Colonic mucosa (tissue), 4 donors: ENCODE results near the gene SPATA2. TPM values are rescaled to one million over a fixed set of nuclear protein-coding genes. Genes with fewer than 3 reads are reported as not detected.
"Not testable (repeated sequence)": the region's sequence is repeated elsewhere in the genome, so short reads cannot be mapped to it uniquely, and the experiment has no call there.

Source experiments
- DNase-seq: peaks from one replicate; pipeline ENCODE4 v3.0.0-alpha.2; 2020
- H3K27ac ChIP-seq: fragments of 200-600 bp; one replicate; pipeline ENCODE4 v1.8.0; 2021
- H3K27me3 ChIP-seq: fragments of 200-600 bp; one replicate; pipeline ENCODE4 v1.8.0; 2021
- H3K36me3 ChIP-seq: fragments of 200-600 bp; one replicate; pipeline ENCODE4 v1.8.0; 2021
- H3K4me1 ChIP-seq: fragments of 200-600 bp; one replicate; pipeline ENCODE4 v1.8.0; 2021; ENCODE audit warnings: mild to moderate bottlenecking
- H3K4me3 ChIP-seq: fragments of 200-600 bp; one replicate; pipeline ENCODE4 v1.8.0; 2021
- H3K9ac ChIP-seq, 2 donors: one replicate each; pipeline ENCODE4 v1.7.0; 2013; ENCODE audit warnings: control low read depth in 2 of 2, low read depth in 2 of 2, low read length in 2 of 2
- H3K9me3 ChIP-seq: fragments of 200-600 bp; one replicate; pipeline ENCODE4 v1.8.0; 2021
- CTCF ChIP-seq: fragments of 200-600 bp; IDR thresholded peaks from one replicate; pipeline ENCODE4 v1.8.0; 2022; ENCODE audit warnings: antibody characterized with exemption, mild to moderate bottlenecking
- intact Hi-C: fragments of 100-400 bp; cut with DNase I; formaldehyde crosslinking; loops from one replicate; pipeline ENCODE4 v1.14.1; 2022
- total RNA-seq, 2 donors: library from RNA; stranded (reverse); fragmentation: NEBNext Ultra II Directional in 1 of 2; extraction: Animal tissue kit (Norgen Biotek cat#: 25700) in 1 of 2; gene quantifications; one replicate each; pipeline ENCODE4 v1.2.1, GENCODE V29; 2021
- donor health status: healthy.
- donor health status: DM: no; HTN: no; CAD: no.
- donor health status: DM: no; HTN: no; CAD: no.

Gene SPATA2
- total RNA-seq, 2 donors from 2014 or later: 17.4 to 18.1 TPM

DNA sequence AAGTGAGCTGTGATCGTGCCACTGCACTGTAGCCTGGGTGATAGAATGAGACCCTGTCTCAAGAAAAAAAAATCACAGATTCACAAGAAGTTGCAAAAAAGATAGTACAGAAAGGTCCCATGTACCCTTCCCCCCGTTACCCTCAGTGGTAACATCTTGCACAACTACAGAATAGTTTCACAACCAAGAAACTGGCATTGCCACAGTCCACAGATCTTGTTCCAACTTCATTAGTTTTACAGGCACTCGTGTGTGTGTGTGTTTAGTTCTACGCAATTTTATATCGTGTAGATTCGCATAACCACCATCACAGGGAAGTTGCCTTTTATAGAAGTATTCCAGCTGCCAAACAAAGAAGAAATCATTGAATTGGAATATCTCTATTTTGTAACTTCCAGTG is 19.1 kb downstream of the SPATA2 start:
- TF ChIP-seq CTCF: no peak
- no peaks in the 10 kb centered on the region for H3K4me1 ChIP-seq
- no peaks in the 10 kb centered on the region for H3K27me3 ChIP-seq
- DNase-seq: no peak
- no peak overlapping the region for H3K9ac ChIP-seq
- intact Hi-C loops: no loop called here
- no peak overlapping the region for H3K27ac ChIP-seq
- H3K36me3 ChIP-seq: no peaks in the 10 kb centered on the region
- no peaks in the 10 kb centered on the region for H3K9me3 ChIP-seq
- no peak overlapping the region for H3K4me3 ChIP-seq

- H3K9ac ChIP-seq, H3K9me3 ChIP-seq, DNase-seq, intact Hi-C loops, H3K27ac ChIP-seq, H3K36me3 ChIP-seq, H3K4me1 ChIP-seq, H3K27me3 ChIP-seq, H3K4me3 ChIP-seq: not testable (repeated sequence)
Observed at GRCh38 chr20:49895474-49896093, 19.7 kb downstream of the SPATA2 start.

DNA sequence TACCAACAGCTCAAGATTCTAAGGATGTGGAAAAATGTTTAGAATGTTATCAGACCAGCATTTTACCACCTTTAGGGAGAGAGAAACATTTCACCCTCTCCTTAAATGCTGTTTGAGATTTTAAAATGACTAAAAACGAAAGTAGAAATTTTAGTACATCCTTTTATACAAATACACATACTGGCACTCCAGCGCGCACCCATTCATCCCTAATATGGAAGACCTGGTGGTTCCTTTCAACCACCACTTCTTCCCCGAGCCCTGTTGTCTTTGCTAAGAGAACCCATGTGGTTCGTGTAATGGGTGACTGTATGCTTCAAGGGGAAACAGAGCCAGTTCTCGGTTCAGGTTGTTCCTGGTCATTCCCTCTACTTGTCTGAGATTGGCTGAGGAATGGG is 21.3 kb downstream of the SPATA2 start:
- Histone ChIP-seq H3K9ac (no peak overlapping the region), H3K27me3 (no peaks in the 10 kb centered on the region), H3K27ac (no peak overlapping the region), H3K9me3 (no peaks in the 10 kb centered on the region), H3K4me1 (no peaks in the 10 kb centered on the region), H3K4me3 (no peak overlapping the region), H3K36me3 (no peaks in the 10 kb centered on the region)
- no peak for DNase-seq
- TF ChIP-seq CTCF: no peak
- intact Hi-C loops: no loop called here

GRCh38 chr20:49893242-49894072 is 21.9 kb downstream of the SPATA2 start:
- Histone ChIP-seq H3K27ac (no peak overlapping the region), H3K27me3 (no peaks in the 10 kb centered on the region), H3K9ac (peak overlapping the region in 1 of 2 donors; percentile 18), H3K36me3 (no peaks in the 10 kb centered on the region), H3K4me3 (no peak overlapping the region), H3K4me1 (no peaks in the 10 kb centered on the region), H3K9me3 (no peaks in the 10 kb centered on the region)
- intact Hi-C loops: no loop called here
- DNase-seq: no peak
- TF ChIP-seq CTCF: no peak

DNA sequence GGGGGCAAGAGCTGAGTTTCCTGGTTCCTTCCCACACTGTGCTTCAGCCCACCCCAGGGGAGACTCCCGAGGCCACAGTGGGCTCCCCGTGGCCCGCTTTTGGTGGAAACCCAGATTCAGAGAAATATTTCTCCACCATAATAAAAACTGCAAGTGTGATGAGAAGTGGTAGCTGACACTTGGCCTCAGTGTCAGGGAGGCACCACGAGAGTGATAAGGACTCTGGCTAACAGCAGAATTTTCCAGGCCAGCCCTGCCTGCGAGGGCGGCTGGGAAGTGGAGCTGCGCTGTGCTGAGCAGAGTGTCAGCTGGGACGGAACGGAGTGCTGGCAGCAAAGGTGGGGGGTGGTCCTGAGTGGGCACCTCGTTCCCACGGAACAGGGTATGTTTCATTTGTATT is 22.5 kb downstream of the SPATA2 start:
- H3K9ac ChIP-seq: peak overlapping the region in 1 of 2 donors; percentile 18
- H3K27me3 ChIP-seq: no peaks in the 10 kb centered on the region
- intact Hi-C loops: no loop called here
- no peak for DNase-seq
- H3K4me3 ChIP-seq: no peak overlapping the region
- H3K36me3 ChIP-seq: no peaks in the 10 kb centered on the region
- TF ChIP-seq CTCF: no peak
- no peaks in the 10 kb centered on the region for H3K9me3 ChIP-seq
- H3K4me1 ChIP-seq: no peaks in the 10 kb centered on the region
- H3K27ac ChIP-seq: no peak overlapping the region

DNA sequence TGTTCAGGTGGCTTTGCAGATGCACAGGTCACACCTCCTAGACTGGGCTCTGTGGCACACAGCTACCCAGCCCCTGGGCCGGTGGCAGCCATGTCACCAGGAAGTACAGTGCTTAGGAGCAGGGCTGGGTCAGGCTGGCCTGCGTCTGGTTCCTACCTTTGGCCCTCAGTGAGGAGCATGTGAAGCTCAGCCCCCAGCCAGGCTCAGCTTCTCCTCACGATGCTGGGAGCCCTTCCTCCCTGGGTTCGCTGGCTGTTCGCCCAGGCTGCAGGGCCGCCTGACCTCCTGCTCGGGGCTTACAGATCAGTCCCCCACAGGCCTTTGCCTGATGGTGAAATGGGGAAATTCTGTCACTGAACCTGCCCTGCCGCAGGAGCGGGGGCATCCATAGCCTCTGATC is 23.1 kb downstream of the SPATA2 start:
- H3K27ac ChIP-seq: no peak overlapping the region
- no peak for DNase-seq
- H3K4me1 ChIP-seq: no peaks in the 10 kb centered on the region
- intact Hi-C loops: no loop called here
- TF ChIP-seq CTCF: no peak
- no peak overlapping the region for H3K9ac ChIP-seq
- no peaks in the 10 kb centered on the region for H3K9me3 ChIP-seq
- no peaks in the 10 kb centered on the region for H3K36me3 ChIP-seq
- no peaks in the 10 kb centered on the region for H3K27me3 ChIP-seq
- no peak overlapping the region for H3K4me3 ChIP-seq
